ENCODE measurements around the gene MYL1.

MYL1 gene

DNA sequence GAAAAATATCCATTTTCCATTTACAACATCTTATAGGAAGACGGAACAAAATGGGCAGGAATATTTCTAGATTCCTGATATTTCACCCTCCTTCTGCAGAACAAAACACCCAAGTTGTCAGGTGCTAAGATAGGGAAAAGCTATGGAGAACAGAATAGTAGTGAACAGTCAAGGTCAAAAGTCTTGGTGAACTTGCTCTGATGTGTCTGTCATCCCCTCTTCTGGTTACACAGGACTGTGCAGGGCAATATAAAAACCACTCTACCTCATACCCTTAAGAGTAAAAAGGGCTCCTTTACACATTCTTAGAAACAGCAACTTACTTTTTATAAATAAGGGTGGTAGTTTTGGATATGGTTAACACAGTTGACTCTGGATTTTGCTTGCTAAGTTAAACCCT lies 4.4 kb downstream of the MYL1 start:
- Histone ChIP-seq H3K27me3 (no peaks in the 10 kb centered on the region), H3K36me3 (no peaks in the 10 kb centered on the region), H3K27ac (no peak overlapping the region), H3K4me1 (ENCODE audit: control insufficient read depth in 1 of 2, insufficient read depth in 1 of 2, low read depth in 1 of 2, low read length in 1 of 2) (no peaks in the 10 kb centered on the region), H3K9me3 (no peaks in the 10 kb centered on the region), H3K4me3 (ENCODE audit: low read depth in 1 of 2, low read length in 1 of 2) (no peak overlapping the region)
- TF ChIP-seq, protein P1, sequence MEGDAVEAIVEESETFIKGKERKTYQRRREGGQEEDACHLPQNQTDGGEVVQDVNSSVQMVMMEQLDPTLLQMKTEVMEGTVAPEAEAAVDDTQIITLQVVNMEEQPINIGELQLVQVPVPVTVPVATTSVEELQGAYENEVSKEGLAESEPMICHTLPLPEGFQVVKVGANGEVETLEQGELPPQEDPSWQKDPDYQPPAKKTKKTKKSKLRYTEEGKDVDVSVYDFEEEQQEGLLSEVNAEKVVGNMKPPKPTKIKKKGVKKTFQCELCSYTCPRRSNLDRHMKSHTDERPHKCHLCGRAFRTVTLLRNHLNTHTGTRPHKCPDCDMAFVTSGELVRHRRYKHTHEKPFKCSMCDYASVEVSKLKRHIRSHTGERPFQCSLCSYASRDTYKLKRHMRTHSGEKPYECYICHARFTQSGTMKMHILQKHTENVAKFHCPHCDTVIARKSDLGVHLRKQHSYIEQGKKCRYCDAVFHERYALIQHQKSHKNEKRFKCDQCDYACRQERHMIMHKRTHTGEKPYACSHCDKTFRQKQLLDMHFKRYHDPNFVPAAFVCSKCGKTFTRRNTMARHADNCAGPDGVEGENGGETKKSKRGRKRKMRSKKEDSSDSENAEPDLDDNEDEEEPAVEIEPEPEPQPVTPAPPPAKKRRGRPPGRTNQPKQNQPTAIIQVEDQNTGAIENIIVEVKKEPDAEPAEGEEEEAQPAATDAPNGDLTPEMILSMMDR (IDR thresholded peaks at IDR 0.05) = no peak

DNA sequence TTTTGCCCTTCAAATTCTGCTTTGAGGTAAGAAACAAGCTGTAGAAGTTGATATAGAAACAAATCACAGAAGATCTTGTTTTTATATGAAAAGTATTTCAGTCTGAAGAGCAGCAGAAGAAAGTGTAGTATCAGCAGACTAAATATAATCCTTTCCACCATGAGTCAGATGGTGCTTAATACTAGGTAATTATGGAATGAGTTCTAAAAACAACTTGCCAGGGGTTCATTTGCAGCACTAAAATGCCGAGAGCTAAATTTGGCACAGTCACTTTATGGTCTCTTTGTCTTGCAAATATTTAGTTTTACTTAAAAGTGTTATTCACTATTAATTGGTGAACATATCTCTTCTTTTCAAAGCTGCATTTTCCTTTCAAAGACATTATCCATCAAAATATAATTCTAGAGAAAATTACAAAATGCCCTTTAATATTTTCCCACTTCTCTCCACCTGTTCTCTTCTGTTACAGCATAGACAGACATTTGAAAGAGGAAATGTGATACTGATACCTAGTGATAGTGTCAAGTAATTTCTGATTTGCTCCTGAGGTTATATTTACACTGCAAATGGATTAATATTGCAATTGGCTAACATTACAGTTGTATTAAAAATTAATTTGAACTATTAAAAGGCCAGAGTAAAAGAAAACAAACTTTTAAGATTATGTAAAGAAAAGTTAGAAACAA lies 5.3 kb downstream of the MYL1 start:
- H3K27me3 ChIP-seq = no peaks in the 10 kb centered on the region
- H3K4me1 ChIP-seq (ENCODE audit: control insufficient read depth in 1 of 2, insufficient read depth in 1 of 2, low read depth in 1 of 2, low read length in 1 of 2) = no peaks in the 10 kb centered on the region
- H3K36me3 ChIP-seq = no peaks in the 10 kb centered on the region
- no peak overlapping the region for H3K27ac ChIP-seq
- no peak overlapping the region for H3K4me3 ChIP-seq (ENCODE audit: low read depth in 1 of 2, low read length in 1 of 2)
- no peaks in the 10 kb centered on the region for H3K9me3 ChIP-seq
- TF ChIP-seq, protein P1 (IDR thresholded peaks at IDR 0.05) = no peak

DNA sequence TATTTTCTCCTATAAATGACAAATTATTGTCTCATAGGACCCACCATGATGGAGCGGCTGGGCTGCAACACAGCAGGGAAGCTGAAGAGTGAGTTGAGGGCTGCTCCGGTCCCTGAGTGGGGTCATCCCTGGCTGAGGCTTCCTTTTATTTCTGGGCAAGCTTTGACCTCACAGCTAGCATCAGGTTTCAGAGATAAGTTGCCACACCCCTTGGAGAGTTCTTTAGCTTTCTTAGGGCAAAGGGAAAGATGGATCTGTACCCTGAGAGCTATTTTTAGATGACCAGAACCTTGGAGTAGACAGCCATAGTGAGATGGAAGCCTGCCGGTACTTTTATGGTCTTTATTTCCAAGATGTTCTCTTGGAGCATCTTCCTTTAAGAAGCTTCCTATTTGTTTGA lies 11.5 kb downstream of the MYL1 start:
- Histone ChIP-seq H3K27me3 (no peaks in the 10 kb centered on the region), H3K4me3 (ENCODE audit: low read depth in 1 of 2, low read length in 1 of 2) (no peak overlapping the region), H3K9me3 (no peaks in the 10 kb centered on the region), H3K36me3 (no peaks in the 10 kb centered on the region), H3K27ac (no peak overlapping the region), H3K4me1 (ENCODE audit: control insufficient read depth in 1 of 2, insufficient read depth in 1 of 2, low read depth in 1 of 2, low read length in 1 of 2) (no peaks in the 10 kb centered on the region)
- TF ChIP-seq, protein P1 (IDR thresholded peaks at IDR 0.05) = no peak

DNA sequence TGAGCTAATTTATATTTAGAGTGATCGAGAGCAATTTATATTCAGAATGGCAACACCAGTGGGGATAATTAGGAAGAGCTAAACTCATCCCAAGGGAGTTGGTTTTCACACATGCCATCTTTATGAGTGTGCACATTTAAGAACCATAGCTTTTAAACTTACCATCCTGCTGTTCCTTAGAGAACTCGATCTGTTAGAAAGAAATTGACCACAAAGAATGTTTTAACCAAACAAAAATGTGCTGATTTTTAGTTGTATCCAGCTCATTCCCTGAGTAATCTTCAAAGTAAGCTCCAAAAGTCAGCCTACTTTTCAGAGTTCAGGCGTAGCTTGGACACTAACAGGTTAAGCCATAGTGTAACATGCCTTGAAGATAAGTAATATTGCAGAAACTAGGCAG lies 12.6 kb downstream of the MYL1 start:
- Histone ChIP-seq H3K36me3 (no peaks in the 10 kb centered on the region), H3K27me3 (no peaks in the 10 kb centered on the region), H3K4me1 (ENCODE audit: control insufficient read depth in 1 of 2, insufficient read depth in 1 of 2, low read depth in 1 of 2, low read length in 1 of 2) (no peaks in the 10 kb centered on the region), H3K4me3 (ENCODE audit: low read depth in 1 of 2, low read length in 1 of 2) (no peak overlapping the region), H3K27ac (no peak overlapping the region), H3K9me3 (no peaks in the 10 kb centered on the region)
- TF ChIP-seq, protein P1 (IDR thresholded peaks at IDR 0.05) = no peak

DNA sequence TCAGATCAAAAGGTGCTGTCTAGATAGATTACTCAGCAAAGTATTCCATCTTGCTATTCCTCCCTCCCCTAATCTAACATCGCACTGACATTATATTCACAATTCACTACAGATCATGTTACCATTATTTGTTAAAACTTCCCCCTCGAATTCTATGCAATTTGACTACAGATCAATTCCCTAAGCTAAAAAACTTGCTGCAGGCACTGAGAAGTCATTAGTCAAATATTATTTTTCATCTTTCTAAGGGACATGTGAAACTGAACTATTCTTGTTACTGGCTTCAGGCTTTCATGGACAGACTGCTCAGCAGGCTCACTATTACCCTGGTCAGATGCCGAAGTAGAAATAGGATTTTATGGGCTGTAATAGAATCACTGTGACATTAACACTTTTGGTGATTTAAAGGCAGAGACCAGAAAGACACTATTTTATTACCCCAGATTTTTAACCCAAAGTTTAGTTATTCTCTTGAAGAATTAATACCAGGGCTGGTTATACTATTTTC lies 15.1 kb downstream of the MYL1 start:
- TF ChIP-seq, protein P1 (IDR thresholded peaks at IDR 0.05) = no peak

More for the DNA sequence above, 15.1 kb downstream of the MYL1 start:
- H3K36me3 ChIP-seq = no peaks in the 10 kb centered on the region
- H3K4me3 ChIP-seq (ENCODE audit: low read depth in 1 of 2, low read length in 1 of 2) = no peak overlapping the region
- H3K27me3 ChIP-seq = no peaks in the 10 kb centered on the region
- H3K9me3 ChIP-seq = no peaks in the 10 kb centered on the region
- H3K4me1 ChIP-seq (ENCODE audit: control insufficient read depth in 1 of 2, insufficient read depth in 1 of 2, low read depth in 1 of 2, low read length in 1 of 2) = no peaks in the 10 kb centered on the region
- no peak overlapping the region for H3K27ac ChIP-seq

All from neutrophil (primary cell).